CD4-positive, alpha-beta T cell (primary cell): ENCODE measurements around the gene ABL1. TPM values are rescaled to one million over a fixed set of nuclear protein-coding genes. Genes with fewer than 3 reads are reported as not detected.

ENCODE experiments used
- ATAC-seq: fragments of 200-7000 bp; cut with Tn5 transposase; one replicate; pipeline ENCODE4 v1.10.0; 2022; ENCODE audit warnings: mild to moderate bottlenecking; ENCODE audit not compliant: poor library complexity
- CTCF ChIA-PET: fragments of 350-600 bp; sonication (Branson Sonifier 250); formaldehyde crosslinking; loops from one replicate; lab custom pipeline; 2021; ENCODE audit warnings: antibody characterized with exemption, inconsistent platforms; lab: Charles Lee
- POLR2A ChIA-PET: fragments of 350-600 bp; sonication (Branson Sonifier 250); formaldehyde crosslinking; loops from one replicate; lab custom pipeline; 2021; ENCODE audit warnings: antibody characterized with exemption, inconsistent platforms; lab: Charles Lee
- DNase-seq, 14 experiments: peaks; one replicate each; pipeline ENCODE4 v3.0.0-alpha.2; 2013 to 2020; ENCODE audit warnings: mixed read lengths in 2 of 14
- H3K27ac ChIP-seq, 2 donors: one replicate each; pipeline versions ENCODE4 v1.5.1 to v1.7.0; 2013; ENCODE audit warnings: low read length in 2 of 2, low read depth in 1 of 2, mild to moderate bottlenecking in 1 of 2
- H3K27me3 ChIP-seq, 2 experiments: 1 replicate in 1 of 2; 2 replicates in 1 of 2; pipeline versions ENCODE4 v1.6.1 to v1.7.0; 2013; ENCODE audit warnings: low read length in 2 of 2, control low read depth in 1 of 2, mild to moderate bottlenecking in 1 of 2, moderate library complexity in 1 of 2; ENCODE audit not compliant: insufficient read depth in 2 of 2, control insufficient read depth in 1 of 2
- H3K36me3 ChIP-seq: one replicate; pipeline ENCODE4 v1.6.1; 2013; ENCODE audit warnings: low read length, control low read depth; ENCODE audit not compliant: insufficient read depth
- H3K4me1 ChIP-seq: one replicate; pipeline ENCODE4 v1.6.1; 2013; ENCODE audit warnings: low read length, control low read depth; ENCODE audit not compliant: insufficient read depth
- H3K4me3 ChIP-seq: one replicate; pipeline ENCODE4 v1.5.1; 2013; ENCODE audit warnings: mild to moderate bottlenecking, low read length, moderate library complexity
- H3K9me3 ChIP-seq, 2 experiments: 1 replicate in 1 of 2; 2 replicates in 1 of 2; pipeline versions ENCODE4 v1.6.1 to v1.7.0; 2013; ENCODE audit warnings: low read length in 2 of 2, mild to moderate bottlenecking in 2 of 2, control low read depth in 1 of 2, moderate library complexity in 1 of 2; ENCODE audit not compliant: control insufficient read depth in 1 of 2, insufficient read depth in 1 of 2
- H3K27ac Mint-ChIP-seq: one replicate; pipeline ENCODE4 v1.8.0; 2020; ENCODE audit warnings: mixed read lengths
- H3K27me3 Mint-ChIP-seq: one replicate; pipeline ENCODE4 v1.8.0; 2021; ENCODE audit warnings: mixed read lengths
- H3K36me3 Mint-ChIP-seq: one replicate; pipeline ENCODE4 v1.8.0; 2021; ENCODE audit warnings: low read depth, mixed read lengths
- H3K4me1 Mint-ChIP-seq: one replicate; pipeline ENCODE4 v1.8.0; 2021; ENCODE audit warnings: low read depth, mixed read lengths
- H3K4me3 Mint-ChIP-seq: one replicate; pipeline ENCODE4 v1.8.0; 2020; ENCODE audit warnings: mild to moderate bottlenecking, mixed read lengths
- H3K9me3 Mint-ChIP-seq: one replicate; pipeline ENCODE4 v1.8.0; 2020; ENCODE audit warnings: mixed read lengths
- CTCF ChIP-seq: fragments of 200-600 bp; IDR thresholded peaks from one replicate; pipeline ENCODE4 v1.8.0; 2022; ENCODE audit warnings: antibody characterized with exemption, mild to moderate bottlenecking
- intact Hi-C, 2 experiments: fragments of 100-400 bp; cut with DNase I in 1 of 2; cut with micrococcal nuclease in 1 of 2; formaldehyde crosslinking; loops; one replicate each; pipeline versions ENCODE4 v1.15.1 to v1.9.0; 2023 to 2025; cut with DNase I, micrococcal nuclease
- total RNA-seq, 174 experiments: library from RNA in 2 of 174; stranded (reverse) in 2 of 174; gene quantifications; one replicate each; pipeline ENCODE4 v1.2.3 and lab custom pipeline; 2021 to 2026

ABL1 gene
- total RNA-seq, 2 experiments from 2014 or later, result 29.8 to 33.7 TPM

- Histone ChIP-seq H3K4me1 (no peaks in the 10 kb centered on the region), H3K27ac (no peak overlapping the region), H3K4me3 (no peak overlapping the region), H3K27me3 (peaks cover 21 to 35% of the 10 kb centered on the region in 2 experiments), H3K9me3 (peaks cover 0 to 10% of the 10 kb centered on the region in 2 experiments), H3K36me3 (no peaks in the 10 kb centered on the region)
- Mint-ChIP-seq H3K4me1 (no peaks in the 10 kb centered on the region), H3K9me3 (no peaks in the 10 kb centered on the region), H3K4me3 (no peak overlapping the region), H3K27me3 (peaks cover 45% of the 10 kb centered on the region), H3K27ac (no peak overlapping the region), H3K36me3 (no peaks in the 10 kb centered on the region)
- ChIA-PET POLR2A (no interaction called here), CTCF (no interaction called here)
- TF ChIP-seq CTCF, result no peak
- intact Hi-C loops, result no loop called here
- no peak for DNase-seq
- no peak for ATAC-seq
Measured at GRCh38 chr9:130930804-130931349, 95.8 kb downstream of the ABL1 start.

DNA sequence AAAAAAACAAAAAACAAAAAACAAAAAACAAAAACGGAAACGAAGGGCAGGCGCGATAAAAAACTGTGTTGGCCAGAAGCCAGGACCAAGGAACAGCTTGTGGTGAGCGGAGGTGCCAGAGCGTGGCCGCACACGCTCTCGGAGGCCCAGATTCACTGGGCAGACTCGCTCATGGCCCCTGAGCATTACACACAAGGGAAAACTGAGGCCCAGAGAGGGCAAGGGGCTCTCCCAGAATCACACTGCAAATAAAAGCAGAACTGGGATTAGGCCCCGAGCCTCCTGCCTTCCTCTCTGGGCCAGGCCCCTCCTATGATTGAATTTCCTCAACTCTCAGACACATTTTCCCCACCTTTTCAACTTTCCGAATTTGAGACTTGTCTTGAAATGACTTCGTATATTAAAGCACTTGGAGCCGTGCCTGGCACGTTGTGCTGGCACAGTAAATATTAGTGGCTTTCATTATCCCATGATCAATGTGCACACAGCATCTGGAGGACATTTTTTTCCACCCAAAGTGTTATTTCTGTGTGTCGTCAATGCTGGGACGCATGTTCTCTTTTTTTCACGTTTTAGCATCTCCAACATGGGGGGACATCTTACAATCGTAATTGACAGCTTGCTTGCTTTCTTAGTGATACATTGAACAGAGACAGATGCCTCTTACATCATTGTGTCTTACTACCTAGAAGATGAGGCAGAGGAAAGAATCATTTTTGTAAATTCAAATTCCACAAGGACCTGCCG, 96.6 kb downstream of the ABL1 start:
- H3K36me3 Mint-ChIP-seq, result no peaks in the 10 kb centered on the region
- TF ChIP-seq CTCF, result no peak
- Histone ChIP-seq H3K36me3 (no peaks in the 10 kb centered on the region), H3K4me1 (no peaks in the 10 kb centered on the region), H3K27me3 (peaks cover 24 to 43% of the 10 kb centered on the region in 2 experiments), H3K9me3 (peaks cover 0 to 15% of the 10 kb centered on the region in 2 experiments), H3K4me3 (no peak overlapping the region), H3K27ac (no peak overlapping the region)
- ChIA-PET CTCF (no interaction called here), POLR2A (no interaction called here)
- no peaks in the 10 kb centered on the region for H3K9me3 Mint-ChIP-seq
- DNase-seq (no peak), ATAC-seq (no peak)
- peaks cover 53% of the 10 kb centered on the region for H3K27me3 Mint-ChIP-seq
- no peak overlapping the region for H3K4me3 Mint-ChIP-seq
- no peak overlapping the region for H3K27ac Mint-ChIP-seq
- no peaks in the 10 kb centered on the region for H3K4me1 Mint-ChIP-seq
- intact Hi-C loops, result no loop called here

GRCh38 chr9:130932255-130933079, 97.4 kb downstream of the ABL1 start:
- no peaks in the 10 kb centered on the region for H3K4me1 Mint-ChIP-seq
- no peak for TF ChIP-seq CTCF
- intact Hi-C loops, result no loop called here
- peaks cover 60% of the 10 kb centered on the region for H3K27me3 Mint-ChIP-seq
- Histone ChIP-seq H3K4me3 (no peak overlapping the region), H3K27me3 (peaks cover 30 to 51% of the 10 kb centered on the region in 2 experiments), H3K9me3 (peaks cover 0 to 15% of the 10 kb centered on the region in 2 experiments), H3K4me1 (no peaks in the 10 kb centered on the region), H3K27ac (no peak overlapping the region), H3K36me3 (no peaks in the 10 kb centered on the region)
- ChIA-PET POLR2A (no interaction called here), CTCF (no interaction called here)
- ATAC-seq (no peak), DNase-seq (no peak)
- H3K9me3 Mint-ChIP-seq, result no peaks in the 10 kb centered on the region
- H3K4me3 Mint-ChIP-seq, result no peak overlapping the region
- H3K27ac Mint-ChIP-seq, result no peak overlapping the region
- no peaks in the 10 kb centered on the region for H3K36me3 Mint-ChIP-seq
